NCI-H1694 (cell line): ENCODE measurements around the gene OLIG1.

Source experiments
- DNase-seq: peaks from one replicate; lab custom pipeline; 2025; lab: John Stamatoyannopoulos, UW

OLIG1 gene

GRCh38 chr21:33101300-33101911 is 31.5 kb downstream of the OLIG1 start:
- DNase-seq: no peak

GRCh38 chr21:33105088-33105487 is 35.1 kb downstream of the OLIG1 start:
- no peak for DNase-seq

- DNase-seq: no peak
Measured at GRCh38 chr21:33108228-33108627, 38.3 kb downstream of the OLIG1 start.

GRCh38 chr21:33109574-33110339 is 39.8 kb downstream of the OLIG1 start:
- peak; percentile 53 for DNase-seq

- no peak for DNase-seq
Measured at GRCh38 chr21:33110340-33110715, 40.4 kb downstream of the OLIG1 start.

- no peak for DNase-seq
Measured at GRCh38 chr21:33111577-33111976, 41.6 kb downstream of the OLIG1 start.

GRCh38 chr21:33112151-33112550 is 42.2 kb downstream of the OLIG1 start:
- no peak for DNase-seq

- DNase-seq: no peak
Measured at GRCh38 chr21:33112681-33113080, 42.7 kb downstream of the OLIG1 start.

- no peak for DNase-seq
Measured at GRCh38 chr21:33113131-33113530, 43.2 kb downstream of the OLIG1 start.

GRCh38 chr21:33114276-33114675 is 44.3 kb downstream of the OLIG1 start:
- DNase-seq: no peak

GRCh38 chr21:33115631-33116510 is 45.9 kb downstream of the OLIG1 start:
- DNase-seq: peak; percentile 77

- DNase-seq: no peak
Measured at GRCh38 chr21:33116676-33117075, 46.7 kb downstream of the OLIG1 start.

GRCh38 chr21:33117101-33117888 is 47.4 kb downstream of the OLIG1 start:
- DNase-seq: no peak
